ENCODE measurements around the gene SPEN.

SPEN gene

GRCh38 chr1:15947382-15948090 lies 100.0 kb downstream of the SPEN start:
- no peak for DNase-seq

GRCh38 chr1:15948091-15948591 lies 100.6 kb downstream of the SPEN start:
- DNase-seq, result no peak

GRCh38 chr1:15948595-15949452 lies 101.3 kb downstream of the SPEN start:
- no peak for DNase-seq

- DNase-seq, result peak; percentile 70
Observed at GRCh38 chr1:15949453-15950245, 102.1 kb downstream of the SPEN start.

- DNase-seq, result no peak
Observed at GRCh38 chr1:15950302-15950701, 102.8 kb downstream of the SPEN start.

GRCh38 chr1:15950763-15951295 lies 103.3 kb downstream of the SPEN start:
- no peak for DNase-seq

GRCh38 chr1:15951341-15952153 lies 104.0 kb downstream of the SPEN start:
- no peak for DNase-seq

GRCh38 chr1:15952317-15953258 lies 105.1 kb downstream of the SPEN start:
- DNase-seq, result no peak

GRCh38 chr1:15953294-15953771 lies 105.8 kb downstream of the SPEN start:
- no peak for DNase-seq

- DNase-seq, result no peak
Observed at GRCh38 chr1:15953791-15954241, 106.3 kb downstream of the SPEN start.

- no peak for DNase-seq
Observed at GRCh38 chr1:15954316-15954715, 106.8 kb downstream of the SPEN start.

GRCh38 chr1:15955552-15955951 lies 108.0 kb downstream of the SPEN start:
- no peak for DNase-seq

- no peak for DNase-seq
Observed at GRCh38 chr1:15956150-15956549, 108.6 kb downstream of the SPEN start.

GRCh38 chr1:15957221-15958095 lies 110.0 kb downstream of the SPEN start:
- peak; percentile 54 for DNase-seq

GRCh38 chr1:15958111-15958510 lies 110.6 kb downstream of the SPEN start:
- no peak for DNase-seq

GRCh38 chr1:15958793-15959192 lies 111.3 kb downstream of the SPEN start:
- DNase-seq, result no peak

- DNase-seq, result no peak
Observed at GRCh38 chr1:15959424-15959823, 111.9 kb downstream of the SPEN start.

- DNase-seq, result no peak
Observed at GRCh38 chr1:15959827-15960446, 112.4 kb downstream of the SPEN start.

GRCh38 chr1:15960808-15961207 lies 113.3 kb downstream of the SPEN start:
- no peak for DNase-seq
